HEK293 (cell line): ENCODE data around the gene ASB6.

ENCODE experiments used
- CTCF ChIA-PET: fragments of 350-600 bp; formaldehyde crosslinking; extraction: SDS; loops from one replicate; lab custom pipeline; 2021; ENCODE audit warnings: antibody characterized with exemption; lab: Yijun Ruan, JAX
- POLR2A ChIA-PET: fragments of 300-600 bp; formaldehyde crosslinking; extraction: SDS; loops from one replicate; lab custom pipeline; 2020; ENCODE audit warnings: antibody characterized with exemption, inconsistent platforms; lab: Yijun Ruan, JAX
- H3K27ac ChIP-seq: fragments of 200-500 bp; sonication (Bioruptor generic); 2 replicates; pipeline ENCODE4 v1.5.1; 2014; ENCODE audit warnings: low read depth, low read length, control low read depth, inconsistent platforms; ENCODE audit errors: extremely low read depth
- H3K36me3 ChIP-seq, 2 experiments: fragments of 200-500 bp in 1 of 2; sonication (Bioruptor generic) in 1 of 2; 1 replicate in 1 of 2; 2 replicates in 1 of 2; pipeline ENCODE4 v1.5.1; 2014 to 2017; ENCODE audit warnings: inconsistent platforms in 2 of 2, low read length in 2 of 2; ENCODE audit not compliant: control insufficient read depth in 2 of 2, insufficient read depth in 1 of 2
- H3K4me1 ChIP-seq: fragments of 200-500 bp; sonication (Bioruptor generic); 2 replicates; pipeline ENCODE4 v1.5.1; 2014; ENCODE audit warnings: mild to moderate bottlenecking, low read length, inconsistent platforms; ENCODE audit not compliant: control insufficient read depth, insufficient read depth
- H3K4me3 ChIP-seq: 2 replicates; pipeline ENCODE4 v1.5.1; 2011; ENCODE audit warnings: low read depth, mild to moderate bottlenecking, control low read depth, low read length, moderate library complexity
- H3K9me3 ChIP-seq: fragments of 200-500 bp; sonication (Bioruptor generic); 2 replicates; pipeline ENCODE4 v1.5.1; 2014; ENCODE audit warnings: low read depth, low read length, inconsistent platforms; ENCODE audit not compliant: control insufficient read depth, insufficient read depth
- FEZF1 ChIP-seq: fragments of 450-650 bp; formaldehyde crosslinking; IDR thresholded peaks from 2 replicates; pipeline ENCODE4 v1.5.1; 2016; ENCODE audit warnings: missing biosample characterization, missing genetic modification characterization
- GLIS1 ChIP-seq: fragments of 450-650 bp; formaldehyde crosslinking; IDR thresholded peaks from 2 replicates; pipeline ENCODE4 v1.5.1; 2016; ENCODE audit warnings: missing biosample characterization, missing genetic modification characterization
- HIC1 ChIP-seq: fragments of 450-650 bp; formaldehyde crosslinking; IDR thresholded peaks from 2 replicates; pipeline ENCODE4 v1.5.1; 2016; ENCODE audit warnings: missing biosample characterization, missing genetic modification characterization
- KLF10 ChIP-seq: fragments of 450-650 bp; IDR thresholded peaks from 2 replicates; pipeline ENCODE4 v1.5.1; 2018; ENCODE audit warnings: missing biosample characterization, mild to moderate bottlenecking, missing genetic modification characterization
- SCRT2 ChIP-seq: fragments of 450-650 bp; formaldehyde crosslinking; IDR thresholded peaks from 2 replicates; pipeline ENCODE4 v1.5.1; 2016; ENCODE audit warnings: missing biosample characterization, missing genetic modification characterization
- ZBTB1 ChIP-seq: fragments of 450-650 bp; formaldehyde crosslinking; IDR thresholded peaks from 2 replicates; pipeline ENCODE4 v1.5.1; 2016; ENCODE audit warnings: missing biosample characterization, missing genetic modification characterization
- ZNF148 ChIP-seq: fragments of 450-650 bp; formaldehyde crosslinking; IDR thresholded peaks from 2 replicates; pipeline ENCODE4 v1.5.0; 2017; ENCODE audit warnings: missing biosample characterization, missing genetic modification characterization, borderline replicate concordance
- ZNF18 ChIP-seq: fragments of 450-650 bp; formaldehyde crosslinking; IDR thresholded peaks from 2 replicates; pipeline ENCODE4 v1.5.1; 2016; ENCODE audit warnings: missing biosample characterization, missing genetic modification characterization
- ZNF184 ChIP-seq: fragments of 450-650 bp; IDR thresholded peaks from 2 replicates; pipeline ENCODE4 v1.5.1; 2018; ENCODE audit warnings: missing biosample characterization, mild to moderate bottlenecking, missing genetic modification characterization
- ZNF248 ChIP-seq: fragments of 450-650 bp; formaldehyde crosslinking; IDR thresholded peaks from 2 replicates; pipeline ENCODE4 v1.5.1; 2017; ENCODE audit warnings: missing biosample characterization, missing genetic modification characterization
- ZNF324 ChIP-seq: fragments of 450-650 bp; formaldehyde crosslinking; IDR thresholded peaks from 2 replicates; pipeline ENCODE4 v1.5.1; 2016; ENCODE audit warnings: missing biosample characterization, missing genetic modification characterization
- ZNF362 ChIP-seq: fragments of 450-650 bp; formaldehyde crosslinking; IDR thresholded peaks from 2 replicates; pipeline ENCODE4 v1.5.1; 2016; ENCODE audit warnings: missing biosample characterization, missing genetic modification characterization
- ZNF548 ChIP-seq: fragments of 450-650 bp; formaldehyde crosslinking; IDR thresholded peaks from 2 replicates; pipeline ENCODE4 v1.5.1; 2016; ENCODE audit warnings: missing biosample characterization, missing genetic modification characterization
- ZNF549 ChIP-seq: fragments of 450-650 bp; IDR thresholded peaks from 2 replicates; pipeline ENCODE4 v1.5.1; 2018; ENCODE audit warnings: missing biosample characterization, missing genetic modification characterization, mild to moderate bottlenecking, inconsistent platforms, moderate library complexity
- ZNF639 ChIP-seq: fragments of 450-650 bp; formaldehyde crosslinking; IDR thresholded peaks from 2 replicates; pipeline ENCODE4 v1.5.1; 2016; ENCODE audit warnings: missing biosample characterization, missing genetic modification characterization
- ZNF791 ChIP-seq: fragments of 450-650 bp; formaldehyde crosslinking; IDR thresholded peaks from 2 replicates; pipeline ENCODE4 v1.5.1; 2016; ENCODE audit warnings: missing biosample characterization, missing genetic modification characterization
- ZNF837 ChIP-seq: fragments of 450-650 bp; formaldehyde crosslinking; IDR thresholded peaks from 2 replicates; pipeline ENCODE4 v1.5.1; 2016; ENCODE audit warnings: missing biosample characterization, missing genetic modification characterization
- ZSCAN23 ChIP-seq: fragments of 450-650 bp; formaldehyde crosslinking; IDR thresholded peaks from 2 replicates; pipeline ENCODE4 v1.5.1; 2016; ENCODE audit warnings: missing biosample characterization, missing genetic modification characterization
- ZXDB ChIP-seq: fragments of 450-650 bp; formaldehyde crosslinking; IDR thresholded peaks from 2 replicates; pipeline ENCODE4 v1.5.1; 2016; ENCODE audit warnings: missing biosample characterization, missing genetic modification characterization

ASB6 gene

GRCh38 chr9:129643706-129644105 is 1.8 kb upstream of the ASB6 start:
- H3K27ac ChIP-seq: no peak overlapping the region
- H3K36me3 ChIP-seq: peaks cover 0 to 12% of the 10 kb centered on the region in 2 experiments; a peak in 1 of 3 replicates
- ChIA-PET POLR2A (interaction anchor here (1.1 kb wide), 1 partner anchor 133 kb away, joined by 3 read pairs; no protein-coding TSS in a partner anchor), CTCF (interaction anchor here (0.6 to 3.6 kb wide), 13 partner anchors 13 to 535 kb away, joined by 3 to 30 read pairs (median 7); no protein-coding TSS in a partner anchor)
- no peak for TF ChIP-seq FEZF1 (tag by site-specific recombination)
- no peak for TF ChIP-seq ZNF791 (tag by site-specific recombination)
- TF ChIP-seq GLIS1 (tag by site-specific recombination): no peak
- no peak for TF ChIP-seq ZSCAN23 (tag by site-specific recombination)
- TF ChIP-seq ZNF639 (tag by site-specific recombination): no peak
- no peak for TF ChIP-seq ZBTB1 (tag by site-specific recombination)
- TF ChIP-seq ZNF837 (tag by site-specific recombination): no peak
- TF ChIP-seq ZNF248 (tag by site-specific recombination): no peak
- no peak for TF ChIP-seq ZNF18 (tag by site-specific recombination)
- TF ChIP-seq ZNF549 (tag by site-specific recombination): no peak
- no peak for TF ChIP-seq ZNF148 (tag by site-specific recombination)
- TF ChIP-seq ZNF184 (tag by site-specific recombination): no peak
- no peak for TF ChIP-seq ZNF324 (tag by site-specific recombination)
- TF ChIP-seq HIC1: no peak
- no peak for TF ChIP-seq ZNF548
- TF ChIP-seq KLF10 (tag by site-specific recombination): no peak
- no peak for TF ChIP-seq ZXDB
- no peak for TF ChIP-seq ZNF362 (tag by site-specific recombination)
- TF ChIP-seq SCRT2: no peak
- no peak overlapping the region for H3K4me3 ChIP-seq
- H3K4me1 ChIP-seq: peaks cover 11% of the 10 kb centered on the region
- H3K9me3 ChIP-seq: no peaks in the 10 kb centered on the region
